ENCODE data around the gene YTHDF1. TPM values are rescaled to one million over a fixed set of nuclear protein-coding genes. Genes with fewer than 3 reads are reported as not detected.

Gene YTHDF1
- total RNA-seq, 2 donors from 2014 or later = 64.9 to 73.2 TPM

DNA sequence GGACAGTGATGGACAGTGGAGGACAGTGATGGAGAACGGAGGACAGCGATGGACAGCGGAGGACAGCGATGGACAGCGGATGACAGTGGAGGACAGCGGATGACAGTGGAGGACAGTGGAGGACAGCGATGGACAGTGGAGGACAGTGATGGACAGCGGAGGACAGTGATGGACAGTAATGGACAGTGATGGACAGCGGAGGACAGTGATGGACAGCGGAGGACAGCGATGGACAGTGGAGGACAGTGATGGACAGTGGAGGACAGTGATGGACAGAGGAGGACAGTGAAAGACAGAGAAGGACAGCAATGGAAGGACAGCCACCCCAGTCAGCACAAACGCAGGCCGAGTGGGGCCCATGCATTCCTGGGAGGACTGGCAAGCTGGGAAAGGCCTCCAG, 41.7 kb upstream of the YTHDF1 start:
- Histone ChIP-seq H3K4me1 (ENCODE audit: control insufficient read depth, insufficient read depth, low read length) (peaks cover 3% of the 10 kb centered on the region), H3K4me3 (ENCODE audit: low read length) (no peak overlapping the region), H3K9me3 (ENCODE audit: control insufficient read depth, low read length) (no peaks in the 10 kb centered on the region), H3K27ac (ENCODE audit: low read depth, low read length) (no peak overlapping the region), H3K36me3 (ENCODE audit: control insufficient read depth, insufficient read depth, low read length) (no peaks in the 10 kb centered on the region), H3K9ac (ENCODE audit: extremely low read depth, low read length, poor library complexity, severe bottlenecking) (no peak overlapping the region), H3K27me3 (ENCODE audit: control insufficient read depth, insufficient read depth, low read length, poor library complexity, severe bottlenecking) (peaks cover 44% of the 10 kb centered on the region)
- peaks cover 39% of the 10 kb centered on the region for H3K27me3 Mint-ChIP-seq (ENCODE audit: insufficient read depth)
- no peak for DNase-seq
- 91% methylated on average over 13 of the region's 13 CpGs for WGBS, 2 experiments (ENCODE audit: insufficient coverage in 1 of 2, insufficient read length in 1 of 2)
- H3K9me3 Mint-ChIP-seq = no peaks in the 10 kb centered on the region
- TF ChIP-seq, protein P1, sequence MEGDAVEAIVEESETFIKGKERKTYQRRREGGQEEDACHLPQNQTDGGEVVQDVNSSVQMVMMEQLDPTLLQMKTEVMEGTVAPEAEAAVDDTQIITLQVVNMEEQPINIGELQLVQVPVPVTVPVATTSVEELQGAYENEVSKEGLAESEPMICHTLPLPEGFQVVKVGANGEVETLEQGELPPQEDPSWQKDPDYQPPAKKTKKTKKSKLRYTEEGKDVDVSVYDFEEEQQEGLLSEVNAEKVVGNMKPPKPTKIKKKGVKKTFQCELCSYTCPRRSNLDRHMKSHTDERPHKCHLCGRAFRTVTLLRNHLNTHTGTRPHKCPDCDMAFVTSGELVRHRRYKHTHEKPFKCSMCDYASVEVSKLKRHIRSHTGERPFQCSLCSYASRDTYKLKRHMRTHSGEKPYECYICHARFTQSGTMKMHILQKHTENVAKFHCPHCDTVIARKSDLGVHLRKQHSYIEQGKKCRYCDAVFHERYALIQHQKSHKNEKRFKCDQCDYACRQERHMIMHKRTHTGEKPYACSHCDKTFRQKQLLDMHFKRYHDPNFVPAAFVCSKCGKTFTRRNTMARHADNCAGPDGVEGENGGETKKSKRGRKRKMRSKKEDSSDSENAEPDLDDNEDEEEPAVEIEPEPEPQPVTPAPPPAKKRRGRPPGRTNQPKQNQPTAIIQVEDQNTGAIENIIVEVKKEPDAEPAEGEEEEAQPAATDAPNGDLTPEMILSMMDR (conservative IDR thresholded peaks at IDR 0.05) = no peak
- no peak overlapping the region for H3K27ac Mint-ChIP-seq
- H3K4me3 Mint-ChIP-seq = no peak overlapping the region
- no peaks in the 10 kb centered on the region for H3K36me3 Mint-ChIP-seq (ENCODE audit: low read depth)
- H3K4me1 Mint-ChIP-seq = no peaks in the 10 kb centered on the region

DNA sequence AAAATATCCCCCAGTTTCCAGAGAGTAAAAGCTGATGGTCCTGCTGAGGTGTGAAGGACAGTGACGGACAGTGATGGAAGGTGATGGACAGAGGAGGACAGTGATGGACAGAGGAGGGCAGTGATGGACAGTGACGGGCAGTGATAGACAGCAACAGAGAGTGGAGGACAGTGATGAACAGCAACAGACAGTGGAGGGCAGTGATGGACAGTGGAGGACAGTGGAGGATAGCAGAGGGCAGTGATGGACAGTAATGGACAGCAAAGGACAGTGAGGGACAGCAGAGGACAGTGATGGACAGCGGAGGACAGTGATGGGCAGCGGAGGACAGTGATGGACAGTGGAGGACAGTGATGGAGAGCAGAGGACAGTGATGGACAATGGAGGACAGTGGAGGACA, 41.0 kb upstream of the YTHDF1 start:
- no peaks in the 10 kb centered on the region for H3K4me1 Mint-ChIP-seq
- Histone ChIP-seq H3K27me3 (ENCODE audit: control insufficient read depth, insufficient read depth, low read length, poor library complexity, severe bottlenecking) (peaks cover 51% of the 10 kb centered on the region), H3K36me3 (ENCODE audit: control insufficient read depth, insufficient read depth, low read length) (no peaks in the 10 kb centered on the region), H3K4me1 (ENCODE audit: control insufficient read depth, insufficient read depth, low read length) (peaks cover 3% of the 10 kb centered on the region), H3K4me3 (ENCODE audit: low read length) (no peak overlapping the region), H3K9me3 (ENCODE audit: control insufficient read depth, low read length) (no peaks in the 10 kb centered on the region), H3K9ac (ENCODE audit: extremely low read depth, low read length, poor library complexity, severe bottlenecking) (no peak overlapping the region), H3K27ac (ENCODE audit: low read depth, low read length) (no peak overlapping the region)
- peaks cover 46% of the 10 kb centered on the region for H3K27me3 Mint-ChIP-seq (ENCODE audit: insufficient read depth)
- TF ChIP-seq, protein P1 (conservative IDR thresholded peaks at IDR 0.05) = no peak
- H3K9me3 Mint-ChIP-seq = no peaks in the 10 kb centered on the region
- no peak overlapping the region for H3K4me3 Mint-ChIP-seq
- no peaks in the 10 kb centered on the region for H3K36me3 Mint-ChIP-seq (ENCODE audit: low read depth)
- H3K27ac Mint-ChIP-seq = no peak overlapping the region
- no peak for DNase-seq
- WGBS, 2 experiments (ENCODE audit: insufficient coverage in 1 of 2, insufficient read length in 1 of 2) = 93 to 94% methylated on average over 4 of the region's 4 CpGs

DNA sequence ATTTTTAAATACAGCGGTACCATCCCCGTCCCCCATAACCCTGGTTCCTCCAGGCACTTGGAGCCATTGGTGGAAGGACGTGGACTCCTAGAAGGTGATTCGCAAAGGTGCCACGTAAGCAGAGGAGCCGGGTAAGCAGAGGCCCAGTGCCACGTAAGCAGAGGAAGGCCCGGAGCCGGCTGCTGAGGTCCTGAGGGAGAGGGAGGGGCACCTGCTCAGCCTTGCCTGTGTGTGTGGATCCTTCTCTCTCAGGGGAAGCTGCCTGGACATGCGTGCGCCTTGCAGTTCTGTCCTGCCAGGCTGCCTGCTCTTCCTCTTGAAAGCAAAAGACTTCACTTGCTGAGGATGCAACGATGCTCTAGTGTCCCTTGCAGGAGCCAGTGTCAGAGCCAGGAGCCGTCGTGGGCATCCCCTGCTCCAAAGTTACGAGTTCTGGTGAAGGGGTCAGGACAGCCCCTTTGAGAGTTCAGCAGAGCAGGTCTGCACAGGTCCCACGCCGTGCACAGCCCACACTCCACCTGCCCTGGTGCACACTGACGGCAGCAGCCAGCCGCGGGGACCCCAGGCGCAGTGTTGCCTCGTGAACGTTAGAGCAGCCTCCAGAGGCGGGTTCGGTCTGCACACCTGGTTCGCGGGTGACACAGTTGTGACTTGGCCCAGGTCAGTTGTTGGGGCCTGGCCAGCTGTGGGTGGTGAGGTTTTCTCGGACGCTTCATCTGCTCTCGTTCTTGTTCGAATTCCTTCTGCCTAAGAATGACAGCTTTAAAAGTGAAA, 40.2 kb upstream of the YTHDF1 start:
- peaks cover 54% of the 10 kb centered on the region for H3K27me3 ChIP-seq (ENCODE audit: control insufficient read depth, insufficient read depth, low read length, poor library complexity, severe bottlenecking)
- Mint-ChIP-seq H3K4me3 (no peak overlapping the region), H3K36me3 (ENCODE audit: low read depth) (no peaks in the 10 kb centered on the region), H3K27ac (no peak overlapping the region), H3K9me3 (peaks cover 4% of the 10 kb centered on the region), H3K4me1 (no peaks in the 10 kb centered on the region), H3K27me3 (ENCODE audit: insufficient read depth) (peaks cover 53% of the 10 kb centered on the region)
- TF ChIP-seq, protein P1 (conservative IDR thresholded peaks at IDR 0.05) = no peak
- H3K9me3 ChIP-seq (ENCODE audit: control insufficient read depth, low read length) = no peaks in the 10 kb centered on the region
- no peaks in the 10 kb centered on the region for H3K36me3 ChIP-seq (ENCODE audit: control insufficient read depth, insufficient read depth, low read length)
- H3K27ac ChIP-seq (ENCODE audit: low read depth, low read length) = no peak overlapping the region
- DNase-seq = no peak
- peaks cover 3% of the 10 kb centered on the region for H3K4me1 ChIP-seq (ENCODE audit: control insufficient read depth, insufficient read depth, low read length)
- H3K9ac ChIP-seq (ENCODE audit: extremely low read depth, low read length, poor library complexity, severe bottlenecking) = no peak overlapping the region
- no peak overlapping the region for H3K4me3 ChIP-seq (ENCODE audit: low read length)
- WGBS, 2 experiments (ENCODE audit: insufficient coverage in 1 of 2, insufficient read length in 1 of 2) = 82 to 86% methylated on average over 18 to 31 of the region's 31 CpGs
